Measurements from ENCODE around the gene MKRN2OS. TPM values are rescaled to one million over a fixed set of nuclear protein-coding genes. Genes with fewer than 3 reads are reported as not detected.
"Not testable (repeated sequence)": the region's sequence is repeated elsewhere in the genome, so short reads cannot be mapped to it uniquely, and the experiment has no call there.

MKRN2OS gene
- polyA plus RNA-seq, 1 donor (not counting 4 experiments of a cell fraction or from before 2014, with no cell fraction given) = 4.0 TPM

DNA sequence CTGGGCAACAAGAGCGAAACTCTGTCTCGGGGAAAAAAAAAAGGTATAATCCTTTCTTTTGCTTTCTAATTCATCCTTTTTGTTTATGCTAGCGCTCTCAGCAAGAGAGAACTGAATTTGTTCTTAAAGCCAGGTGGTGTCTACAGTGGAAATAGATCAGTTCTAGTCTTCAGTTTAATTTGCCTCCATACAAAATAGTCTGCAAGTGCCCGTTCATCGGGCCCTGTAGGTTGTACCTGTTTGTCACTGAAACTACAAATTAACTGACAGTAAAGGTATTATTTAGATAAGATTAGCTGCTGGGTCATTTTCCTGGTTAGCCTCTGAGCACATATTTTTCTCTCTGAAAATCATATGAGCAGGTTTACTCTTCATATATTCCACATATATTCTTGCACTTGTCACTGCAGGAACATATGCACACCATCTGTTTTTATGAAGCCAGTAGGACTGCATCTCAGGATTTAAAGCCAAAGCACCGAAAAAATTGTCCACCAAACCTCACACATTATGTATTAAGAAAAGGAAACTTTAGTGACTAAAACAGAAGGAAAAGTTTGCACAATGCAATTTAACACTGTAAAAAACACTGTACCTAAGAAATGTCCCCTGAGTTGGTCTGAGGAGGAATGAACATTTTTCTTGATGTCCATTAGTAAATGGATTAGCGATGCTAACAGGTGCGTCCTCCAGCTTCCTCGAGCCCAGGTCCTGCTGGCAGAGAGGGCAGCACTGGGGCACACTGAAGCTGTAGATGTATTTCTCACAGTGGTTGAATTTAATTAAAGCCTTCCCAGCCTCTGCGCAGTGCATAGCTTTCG, 437 bp downstream of the MKRN2OS start:
- H2AFZ ChIP-seq (ENCODE audit: control insufficient read depth, low read length) = peak overlapping the region; percentile 80
- peak overlapping the region; percentile 72 for H3K9ac ChIP-seq (ENCODE audit: control insufficient read depth, extremely low read depth, insufficient read depth, low read length)
- H3K4me1 ChIP-seq (ENCODE audit: control insufficient read depth, extremely low read depth, insufficient read depth, low read length) = peaks cover 10% of the 10 kb centered on the region
- peak overlapping the region; percentile 91 for H3K4me2 ChIP-seq (ENCODE audit: control insufficient read depth, extremely low read depth, insufficient read depth, low read depth, low read length)
- no peaks in the 10 kb centered on the region for H4K20me1 ChIP-seq (ENCODE audit: control insufficient read depth, extremely low read depth, insufficient read depth, low read length)
- no peak for TF ChIP-seq EZH2 (IDR thresholded peaks at IDR 0.05; ENCODE audit: low read length)
- TF ChIP-seq CTCF (optimal IDR thresholded peaks at IDR 0.05 in 1 of 3, IDR thresholded peaks at IDR 0.05 in 1 of 3, conservative IDR thresholded peaks at IDR 0.05 in 1 of 3; ENCODE audit: extremely low read depth in 1 of 3, insufficient read depth in 2 of 3, low read length in 3 of 3) = no peak
- no peaks in the 10 kb centered on the region for H3K9me1 ChIP-seq (ENCODE audit: control insufficient read depth, extremely low read depth, insufficient read depth, low read length)
- DNase-seq (ENCODE audit: low read depth, low spot score) = no peak
- H3K79me2 ChIP-seq (ENCODE audit: control insufficient read depth, insufficient read depth, low read length) = no peaks in the 10 kb centered on the region
- peaks cover 3 to 4% of the 10 kb centered on the region in 2 experiments for H3K36me3 ChIP-seq (ENCODE audit: control insufficient read depth in 2 of 2, extremely low read depth in 1 of 2, insufficient read depth in 2 of 2, low read length in 2 of 2)
- H3K27ac ChIP-seq (ENCODE audit: control insufficient read depth, insufficient read depth, low read length) = peak overlapping the region; percentile 62
- no peak for FAIRE-seq
- dilution Hi-C loops (cut with MboI; ENCODE audit: extremely low pct_ligation_motif_present, low sequenced_read_pairs) = no loop called here
- peak overlapping the region; percentile 56 to 83 (median 73) for H3K4me3 ChIP-seq (ENCODE audit: control insufficient read depth in 2 of 3, extremely low read depth in 1 of 3, insufficient read depth in 2 of 3, low read depth in 1 of 3, low read length in 3 of 3)
- H3K9me3 ChIP-seq (ENCODE audit: control insufficient read depth, low read depth, low read length) = no peaks in the 10 kb centered on the region
- no peaks in the 10 kb centered on the region for H3K27me3 ChIP-seq (ENCODE audit: control insufficient read depth, extremely low read depth, insufficient read depth, low read length)

DNA sequence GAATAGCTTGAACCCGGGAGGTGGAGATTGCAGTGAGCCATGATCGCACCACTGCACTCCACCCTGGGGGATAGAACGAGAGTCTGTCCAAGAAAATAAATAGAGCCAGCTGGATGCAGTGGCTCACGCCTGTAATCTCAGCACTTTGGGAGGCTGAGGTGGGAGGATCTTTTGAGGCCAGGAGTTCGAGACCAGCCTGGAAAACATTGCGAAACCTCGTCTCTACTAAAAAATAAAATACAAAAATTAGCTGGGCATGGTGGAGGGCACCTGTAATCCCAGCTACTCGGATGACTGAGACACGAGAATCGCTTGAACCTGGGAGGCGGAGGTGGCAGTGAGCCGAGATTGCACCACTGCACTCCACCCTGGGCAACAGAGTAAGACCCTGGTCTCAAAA, 1.8 kb downstream of the MKRN2OS start:
- not testable (repeated sequence) for H3K27me3 ChIP-seq (ENCODE audit: control insufficient read depth, extremely low read depth, insufficient read depth, low read length); H3K4me2 ChIP-seq (ENCODE audit: control insufficient read depth, extremely low read depth, insufficient read depth, low read depth, low read length); FAIRE-seq

More for the DNA sequence above, 1.8 kb downstream of the MKRN2OS start:
- H3K4me3 ChIP-seq (ENCODE audit: control insufficient read depth in 2 of 3, extremely low read depth in 1 of 3, insufficient read depth in 2 of 3, low read depth in 1 of 3, low read length in 3 of 3); H3K9me1 ChIP-seq (ENCODE audit: control insufficient read depth, extremely low read depth, insufficient read depth, low read length); H3K9ac ChIP-seq (ENCODE audit: control insufficient read depth, extremely low read depth, insufficient read depth, low read length); H3K79me2 ChIP-seq (ENCODE audit: control insufficient read depth, insufficient read depth, low read length); H3K36me3 ChIP-seq (ENCODE audit: control insufficient read depth in 2 of 2, extremely low read depth in 1 of 2, insufficient read depth in 2 of 2, low read length in 2 of 2); H3K9me3 ChIP-seq (ENCODE audit: control insufficient read depth, low read depth, low read length); H2AFZ ChIP-seq (ENCODE audit: control insufficient read depth, low read length); H3K27ac ChIP-seq (ENCODE audit: control insufficient read depth, insufficient read depth, low read length); DNase-seq (ENCODE audit: low read depth, low spot score); dilution Hi-C loops (cut with MboI; ENCODE audit: extremely low pct_ligation_motif_present, low sequenced_read_pairs); H4K20me1 ChIP-seq (ENCODE audit: control insufficient read depth, extremely low read depth, insufficient read depth, low read length): not testable (repeated sequence)
- peaks cover 10% of the 10 kb centered on the region for H3K4me1 ChIP-seq (ENCODE audit: control insufficient read depth, extremely low read depth, insufficient read depth, low read length)
